Skeletal muscle cell (primary cell): ENCODE measurements around the gene CRIM1.
"Not testable (repeated sequence)": the region's sequence is repeated elsewhere in the genome, so short reads cannot be mapped to it uniquely, and the experiment has no call there.

ENCODE experiments used
- DNase-seq: peaks from one replicate; pipeline ENCODE4 v3.0.0-alpha.2; 2010; ENCODE audit warnings: low read depth
- H3K4me3 ChIP-seq: 2 replicates; pipeline ENCODE4 v1.5.1; 2011; ENCODE audit warnings: low read depth, mild to moderate bottlenecking, control low read depth, low read length, moderate library complexity

CRIM1 gene

GRCh38 chr2:36355151-36355889 is at the start of gene CRIM1:
Gene CRIM1, plus strand, starts transcription at chr2:36355778. Its CDS starts 515 bp downstream, at chr2:36356293.
- peak; percentile 85 for DNase-seq
- peak within 1 kb of the TSS; percentile 76 for H3K4me3 ChIP-seq

- no peak overlapping the region for H3K4me3 ChIP-seq
- no peak for DNase-seq
Measured at GRCh38 chr2:36307441-36307840, 48.1 kb upstream of the CRIM1 start.

GRCh38 chr2:36310444-36310843 is 45.1 kb upstream of the CRIM1 start:
- H3K4me3 ChIP-seq, DNase-seq: not testable (repeated sequence)

- no peak overlapping the region for H3K4me3 ChIP-seq
- no peak for DNase-seq
Measured at GRCh38 chr2:36318547-36318946, 37.0 kb upstream of the CRIM1 start.

- H3K4me3 ChIP-seq = no peak overlapping the region
- DNase-seq = peak; percentile 20
Measured at GRCh38 chr2:36322108-36322507, 33.5 kb upstream of the CRIM1 start.

GRCh38 chr2:36326286-36326685 is 29.3 kb upstream of the CRIM1 start:
- H3K4me3 ChIP-seq = no peak overlapping the region
- no peak for DNase-seq

GRCh38 chr2:36329251-36329650 is 26.3 kb upstream of the CRIM1 start:
- no peak overlapping the region for H3K4me3 ChIP-seq
- DNase-seq = peak; percentile 8

GRCh38 chr2:36329746-36330472 is 25.7 kb upstream of the CRIM1 start:
- DNase-seq = peak; percentile 17
- H3K4me3 ChIP-seq = no peak overlapping the region

GRCh38 chr2:36330473-36331395 is 24.8 kb upstream of the CRIM1 start:
- H3K4me3 ChIP-seq = no peak overlapping the region
- no peak for DNase-seq

GRCh38 chr2:36333350-36334012 is 22.1 kb upstream of the CRIM1 start:
- no peak overlapping the region for H3K4me3 ChIP-seq
- DNase-seq = no peak

GRCh38 chr2:36335597-36335996 is 20.0 kb upstream of the CRIM1 start:
- no peak overlapping the region for H3K4me3 ChIP-seq
- no peak for DNase-seq

- no peak overlapping the region for H3K4me3 ChIP-seq
- no peak for DNase-seq
Measured at GRCh38 chr2:36336321-36336720, 19.3 kb upstream of the CRIM1 start.

GRCh38 chr2:36337354-36337753 is 18.2 kb upstream of the CRIM1 start:
- H3K4me3 ChIP-seq = no peak overlapping the region
- DNase-seq = no peak

GRCh38 chr2:36338124-36338826 is 17.3 kb upstream of the CRIM1 start:
- DNase-seq = no peak
- no peak overlapping the region for H3K4me3 ChIP-seq

GRCh38 chr2:36338827-36339145 is 16.8 kb upstream of the CRIM1 start:
- no peak for DNase-seq
- H3K4me3 ChIP-seq = no peak overlapping the region

GRCh38 chr2:36339607-36340218 is 15.9 kb upstream of the CRIM1 start:
- DNase-seq = no peak
- H3K4me3 ChIP-seq = no peak overlapping the region

GRCh38 chr2:36343606-36344005 is 12.0 kb upstream of the CRIM1 start:
- no peak overlapping the region for H3K4me3 ChIP-seq
- no peak for DNase-seq

GRCh38 chr2:36348721-36349120 is 6.9 kb upstream of the CRIM1 start:
- no peak overlapping the region for H3K4me3 ChIP-seq
- no peak for DNase-seq

GRCh38 chr2:36351291-36351690 is 4.3 kb upstream of the CRIM1 start:
- no peak for DNase-seq
- H3K4me3 ChIP-seq = no peak overlapping the region
